ENCODE data around the gene RNF146. TPM values are rescaled to one million over a fixed set of nuclear protein-coding genes. Genes with fewer than 3 reads are reported as not detected.
"Not testable (repeated sequence)": the region's sequence is repeated elsewhere in the genome, so short reads cannot be mapped to it uniquely, and the experiment has no call there.

The RNF146 gene
- polyA plus RNA-seq, 3 donors: 14.7 to 63.4 (median 22.5) TPM

DNA sequence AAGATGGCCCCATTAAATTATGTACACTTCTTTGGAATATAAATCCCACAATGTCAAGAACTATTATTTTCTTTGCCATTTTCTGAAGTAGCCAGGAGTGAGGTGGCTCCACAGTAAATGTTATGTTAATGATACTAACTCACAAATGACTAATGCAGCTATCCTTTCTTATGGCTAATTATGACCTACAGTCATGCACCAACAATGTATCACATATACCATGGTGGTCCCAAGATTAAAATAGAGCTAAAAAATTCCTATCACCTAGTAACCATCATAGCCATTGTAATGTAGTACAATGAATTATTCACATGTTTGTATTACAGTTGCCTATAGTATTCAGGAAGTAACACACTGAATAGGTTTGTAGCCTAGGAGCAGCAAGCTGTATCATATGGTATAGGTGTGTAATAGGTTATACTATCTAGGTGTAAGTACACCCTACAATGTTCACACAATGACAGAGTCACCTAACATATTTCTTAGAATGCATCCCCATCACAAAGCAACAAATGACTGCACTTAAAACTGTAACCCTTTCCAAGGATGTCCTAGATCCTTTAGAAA, 61.5 kb downstream of the RNF146 start:
- no peak overlapping the region for H3K27ac ChIP-seq (ENCODE audit: low read depth in 1 of 2, low read length in 2 of 2)
- H3K9ac ChIP-seq (ENCODE audit: insufficient read depth, low read length, poor library complexity, severe bottlenecking): no peak overlapping the region
- H3K27me3 ChIP-seq (ENCODE audit: control insufficient read depth in 2 of 2, insufficient read depth in 2 of 2, low read length in 2 of 2): no peaks in the 10 kb centered on the region
- H3K79me2 ChIP-seq (ENCODE audit: insufficient read depth, low read length): peaks cover 63% of the 10 kb centered on the region
- peaks cover 56 to 67% of the 10 kb centered on the region in 2 donors for H3K36me3 ChIP-seq (replicated peaks in 1 of 2; ENCODE audit: control insufficient read depth in 1 of 2, insufficient read depth in 2 of 2, low read length in 2 of 2)
- H3K4me3 Mint-ChIP-seq: no peak overlapping the region
- intact Hi-C loops (cut with micrococcal nuclease): no loop called here
- H3K27ac Mint-ChIP-seq: no peak overlapping the region
- H3K4me2 ChIP-seq (replicated peaks; ENCODE audit: extremely low read depth, low read length, poor library complexity, severe bottlenecking): no peak overlapping the region
- no peak for DNase-seq
- H3K9me3 Mint-ChIP-seq: peaks cover 0 to 2% (median 0%) of the 10 kb centered on the region in 7 donors
- H3K27me3 Mint-ChIP-seq (ENCODE audit: low read depth in 3 of 3): no peaks in the 10 kb centered on the region
- peaks cover 18% of the 10 kb centered on the region for H4K20me1 ChIP-seq (ENCODE audit: insufficient read depth, low read length)
- TF ChIP-seq, protein P1, sequence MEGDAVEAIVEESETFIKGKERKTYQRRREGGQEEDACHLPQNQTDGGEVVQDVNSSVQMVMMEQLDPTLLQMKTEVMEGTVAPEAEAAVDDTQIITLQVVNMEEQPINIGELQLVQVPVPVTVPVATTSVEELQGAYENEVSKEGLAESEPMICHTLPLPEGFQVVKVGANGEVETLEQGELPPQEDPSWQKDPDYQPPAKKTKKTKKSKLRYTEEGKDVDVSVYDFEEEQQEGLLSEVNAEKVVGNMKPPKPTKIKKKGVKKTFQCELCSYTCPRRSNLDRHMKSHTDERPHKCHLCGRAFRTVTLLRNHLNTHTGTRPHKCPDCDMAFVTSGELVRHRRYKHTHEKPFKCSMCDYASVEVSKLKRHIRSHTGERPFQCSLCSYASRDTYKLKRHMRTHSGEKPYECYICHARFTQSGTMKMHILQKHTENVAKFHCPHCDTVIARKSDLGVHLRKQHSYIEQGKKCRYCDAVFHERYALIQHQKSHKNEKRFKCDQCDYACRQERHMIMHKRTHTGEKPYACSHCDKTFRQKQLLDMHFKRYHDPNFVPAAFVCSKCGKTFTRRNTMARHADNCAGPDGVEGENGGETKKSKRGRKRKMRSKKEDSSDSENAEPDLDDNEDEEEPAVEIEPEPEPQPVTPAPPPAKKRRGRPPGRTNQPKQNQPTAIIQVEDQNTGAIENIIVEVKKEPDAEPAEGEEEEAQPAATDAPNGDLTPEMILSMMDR (IDR thresholded peaks at IDR 0.05): no peak
- peaks cover 34 to 48% of the 10 kb centered on the region in 2 donors for H3K36me3 Mint-ChIP-seq
- H3K4me1 Mint-ChIP-seq: peaks cover 33% of the 10 kb centered on the region
- no peaks in the 10 kb centered on the region for H3K9me3 ChIP-seq (replicated peaks in 1 of 2; ENCODE audit: control insufficient read depth in 1 of 2, insufficient read depth in 1 of 2, low read length in 2 of 2)
- H3K4me3 ChIP-seq (replicated peaks in 1 of 3; ENCODE audit: low read depth in 2 of 3, low read length in 3 of 3): no peak overlapping the region
- peaks cover 19 to 22% of the 10 kb centered on the region in 2 donors for H3K4me1 ChIP-seq (ENCODE audit: control insufficient read depth in 1 of 2, insufficient read depth in 2 of 2, low read length in 2 of 2)
- no peak overlapping the region for H2AFZ ChIP-seq (ENCODE audit: insufficient read depth, low read depth, low read length, poor library complexity, severe bottlenecking)

DNA sequence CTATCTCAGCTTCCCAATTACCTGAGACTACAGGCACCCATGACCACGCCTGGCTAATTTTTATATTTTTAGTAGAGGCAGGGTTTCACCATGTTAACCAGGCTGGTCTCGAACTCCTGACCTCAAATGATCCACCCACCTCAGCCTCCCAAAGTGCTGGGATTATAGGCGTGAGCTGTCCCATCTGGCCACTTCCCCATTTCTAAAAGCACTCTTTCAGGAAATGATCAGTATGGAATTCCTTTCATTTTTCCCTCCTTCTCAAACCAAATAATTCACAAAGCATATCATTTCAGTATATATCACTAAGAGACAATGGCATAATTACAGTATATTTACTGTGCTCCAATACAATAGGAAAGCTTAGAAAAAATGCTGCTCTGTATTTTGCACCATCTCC, 64.6 kb downstream of the RNF146 start:
- H3K9me3 Mint-ChIP-seq; H3K4me3 Mint-ChIP-seq; H3K27me3 ChIP-seq (ENCODE audit: control insufficient read depth in 2 of 2, insufficient read depth in 2 of 2, low read length in 2 of 2); intact Hi-C loops (cut with micrococcal nuclease); H2AFZ ChIP-seq (ENCODE audit: insufficient read depth, low read depth, low read length, poor library complexity, severe bottlenecking); DNase-seq; H3K9ac ChIP-seq (ENCODE audit: insufficient read depth, low read length, poor library complexity, severe bottlenecking); H3K9me3 ChIP-seq (replicated peaks in 1 of 2; ENCODE audit: control insufficient read depth in 1 of 2, insufficient read depth in 1 of 2, low read length in 2 of 2); H3K27me3 Mint-ChIP-seq (ENCODE audit: low read depth in 3 of 3); H3K4me2 ChIP-seq (replicated peaks; ENCODE audit: extremely low read depth, low read length, poor library complexity, severe bottlenecking); H3K4me3 ChIP-seq (replicated peaks in 1 of 3; ENCODE audit: low read depth in 2 of 3, low read length in 3 of 3): not testable (repeated sequence)
- Histone ChIP-seq H3K79me2 (ENCODE audit: insufficient read depth, low read length) (peaks cover 87% of the 10 kb centered on the region), H3K36me3 (replicated peaks in 1 of 2; ENCODE audit: control insufficient read depth in 1 of 2, insufficient read depth in 2 of 2, low read length in 2 of 2) (peaks cover 29 to 39% of the 10 kb centered on the region in 2 donors), H4K20me1 (ENCODE audit: insufficient read depth, low read length) (peaks cover 18% of the 10 kb centered on the region), H3K4me1 (ENCODE audit: control insufficient read depth in 1 of 2, insufficient read depth in 2 of 2, low read length in 2 of 2) (peaks cover 28 to 46% of the 10 kb centered on the region in 2 donors), H3K27ac (ENCODE audit: low read depth in 1 of 2, low read length in 2 of 2) (peak overlapping the region in 1 of 2 donors; percentile 11)
- Mint-ChIP-seq H3K36me3 (peaks cover 14 to 18% of the 10 kb centered on the region in 2 donors), H3K4me1 (peaks cover 46% of the 10 kb centered on the region), H3K27ac (peak overlapping the region in 6 of 7 donors; percentile 3 to 82 (median 67))
- no CpG with 5 or more reads among the region's 3 CpGs for WGBS (ENCODE audit: insufficient coverage)
